GM10847 (cell line): ENCODE measurements around the gene KHDC4.

ENCODE experiments used
- POLR2A ChIP-seq: IDR thresholded peaks from 2 replicates; pipeline ENCODE4 v1.6.1; 2011; ENCODE audit not compliant: insufficient read length; ENCODE audit errors: extremely low read depth

KHDC4 gene

DNA sequence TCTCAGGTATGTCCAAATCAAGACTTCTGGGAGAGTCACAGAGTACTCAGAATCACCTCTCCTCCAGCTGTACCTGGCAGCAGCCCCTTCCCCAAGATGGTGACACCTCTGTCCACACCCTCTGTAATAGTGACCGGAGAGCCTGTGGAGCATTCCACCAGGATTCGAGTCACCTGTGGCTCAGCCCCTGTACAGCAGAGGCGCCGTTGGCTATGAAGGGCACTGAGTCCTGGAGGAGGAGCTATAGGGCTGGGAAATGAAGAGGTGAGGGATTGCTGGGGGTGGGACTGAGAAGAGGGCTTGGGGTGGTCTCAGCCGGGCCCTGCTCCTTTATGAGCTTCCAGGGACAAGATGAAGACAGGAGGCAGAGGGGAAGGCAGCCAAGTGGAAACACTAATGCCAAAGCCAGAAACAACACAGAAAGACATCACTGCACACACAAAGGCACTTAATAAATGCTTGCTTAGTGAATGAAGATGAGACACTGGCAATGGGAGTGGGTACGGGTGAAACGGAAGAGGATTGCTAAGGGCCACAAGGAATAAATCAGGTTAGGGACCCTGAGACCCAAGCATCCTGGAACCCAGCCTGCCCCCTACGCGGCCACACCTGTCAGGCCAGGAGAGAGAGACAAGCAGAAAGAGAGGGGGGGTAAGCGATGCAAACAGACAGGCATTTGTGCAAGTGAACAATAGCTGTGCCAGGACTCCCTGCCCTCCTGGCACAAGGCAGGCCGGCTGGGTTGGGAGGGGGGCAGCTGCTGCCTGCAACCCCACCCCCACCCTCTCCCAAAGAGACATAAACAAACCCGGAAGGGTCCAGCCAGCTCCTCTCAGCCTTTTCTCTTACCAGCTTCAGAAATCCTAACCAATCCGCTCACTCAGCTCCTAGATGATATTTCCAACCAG, 40.2 kb upstream of the KHDC4 start:
- TF ChIP-seq POLR2A = no peak

DNA sequence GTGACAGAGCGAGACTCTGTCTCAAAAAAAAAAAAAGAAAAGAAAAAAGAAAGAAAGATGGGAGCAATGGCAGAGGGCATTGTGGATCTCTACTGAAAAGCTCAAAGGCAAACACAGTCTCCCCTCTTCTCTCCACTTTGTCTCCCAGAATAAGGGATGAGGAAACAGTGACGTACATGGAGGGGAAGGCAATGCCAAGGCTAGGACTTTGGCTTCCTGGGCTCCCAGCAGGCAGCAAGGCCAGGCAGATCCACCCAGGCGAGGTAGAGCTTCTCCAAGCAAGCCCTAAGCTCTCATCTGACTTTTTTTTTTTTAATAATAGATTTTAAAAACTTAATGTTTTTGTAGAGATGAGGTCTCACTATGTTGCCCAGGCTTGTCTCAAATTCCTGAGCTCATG, 39.5 kb upstream of the KHDC4 start:
- TF ChIP-seq POLR2A = no peak

DNA sequence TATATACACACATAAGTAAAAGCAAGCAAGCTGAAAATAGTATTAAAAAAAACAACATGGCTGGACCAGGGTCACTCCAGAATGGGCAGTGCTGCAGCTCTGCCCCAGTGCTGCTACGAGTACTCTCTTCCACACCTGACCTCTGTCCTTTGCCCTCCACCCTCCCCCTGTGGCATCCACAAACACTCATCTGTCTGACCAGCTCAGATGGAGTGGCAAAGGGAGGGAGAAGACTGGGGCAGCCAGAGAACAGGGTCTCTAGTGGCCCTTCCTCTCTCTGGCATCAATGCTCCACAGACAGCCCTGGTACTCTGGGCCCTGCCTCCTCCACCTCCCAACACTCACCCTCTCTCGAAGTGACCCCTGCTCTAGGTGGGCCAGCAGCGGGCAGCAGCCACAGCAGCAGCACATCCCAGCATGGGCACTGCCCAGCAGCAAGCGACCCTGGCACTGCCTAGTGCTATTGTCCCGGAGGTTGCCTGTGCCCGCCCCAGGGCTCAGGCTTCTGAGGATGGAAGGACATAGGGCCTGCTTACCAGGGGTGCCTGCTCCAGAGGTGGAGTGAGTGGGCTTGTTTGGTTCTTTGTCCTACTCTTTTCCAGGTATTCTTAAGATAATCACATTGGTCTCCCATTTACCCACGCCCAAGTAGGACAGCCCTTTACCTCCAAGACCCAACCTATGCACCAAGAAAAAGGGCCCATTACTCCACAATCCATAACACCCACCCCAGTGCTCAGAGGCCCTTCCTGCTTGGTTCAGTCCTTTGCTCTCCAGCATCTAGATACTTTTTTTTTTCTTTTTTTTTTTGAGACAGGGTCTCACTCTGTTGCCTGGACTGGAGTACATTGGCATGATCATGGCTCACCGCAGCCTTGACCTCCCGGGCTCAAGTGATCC, 37.9 kb upstream of the KHDC4 start:
- TF ChIP-seq POLR2A = no peak

DNA sequence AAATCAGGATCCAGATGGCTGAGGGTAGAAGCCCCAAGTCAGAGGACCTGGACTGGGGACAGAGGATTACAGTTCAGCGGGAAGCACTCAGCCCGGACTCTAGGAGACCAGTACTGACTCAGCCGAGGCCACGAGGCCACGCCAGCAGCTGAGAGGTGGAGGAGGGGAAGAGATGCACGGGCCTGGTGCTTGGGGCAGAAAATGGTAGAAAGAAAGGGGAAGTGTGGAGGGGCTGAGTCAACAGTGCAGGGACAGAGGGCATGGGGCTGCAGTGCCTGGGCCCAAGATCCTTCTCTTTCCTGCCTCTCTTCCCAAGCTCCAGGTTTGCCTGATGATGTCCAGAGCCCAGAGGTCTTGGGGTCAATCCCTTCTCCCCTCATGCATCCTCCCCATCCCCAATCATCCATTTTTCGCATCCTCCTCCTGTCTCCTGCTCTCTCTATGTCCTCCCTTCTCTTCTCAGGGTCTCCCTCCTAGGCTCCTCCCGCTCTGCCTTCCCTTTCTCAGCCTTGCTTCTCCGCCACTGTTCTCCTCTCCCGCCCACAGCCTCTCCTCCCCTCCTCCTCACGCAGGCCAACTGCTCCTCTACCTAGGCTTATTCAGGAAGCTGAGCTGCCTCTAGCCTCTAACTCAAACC, 36.4 kb upstream of the KHDC4 start:
- no peak for TF ChIP-seq POLR2A

DNA sequence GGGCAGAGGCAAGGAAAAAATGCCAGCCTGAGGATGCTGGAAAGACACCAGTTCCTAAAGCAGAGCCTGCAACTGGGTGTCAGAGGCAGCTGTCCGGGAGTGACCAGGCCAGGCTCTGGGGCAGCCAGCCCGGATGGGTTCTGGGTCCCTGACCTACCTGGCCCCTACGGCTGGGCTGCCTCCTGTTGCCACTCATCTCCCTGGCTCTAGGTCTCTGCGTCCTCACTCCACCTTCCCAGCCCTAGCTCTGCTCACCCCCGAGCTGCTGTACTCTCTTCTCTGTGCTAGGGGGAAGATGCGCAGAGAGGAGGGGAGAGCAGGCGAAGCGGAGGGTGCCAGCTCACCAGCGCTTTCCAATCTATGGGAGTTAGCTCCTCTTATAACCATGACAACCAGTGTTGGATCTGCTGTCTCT, 35.2 kb upstream of the KHDC4 start:
- TF ChIP-seq POLR2A = no peak

DNA sequence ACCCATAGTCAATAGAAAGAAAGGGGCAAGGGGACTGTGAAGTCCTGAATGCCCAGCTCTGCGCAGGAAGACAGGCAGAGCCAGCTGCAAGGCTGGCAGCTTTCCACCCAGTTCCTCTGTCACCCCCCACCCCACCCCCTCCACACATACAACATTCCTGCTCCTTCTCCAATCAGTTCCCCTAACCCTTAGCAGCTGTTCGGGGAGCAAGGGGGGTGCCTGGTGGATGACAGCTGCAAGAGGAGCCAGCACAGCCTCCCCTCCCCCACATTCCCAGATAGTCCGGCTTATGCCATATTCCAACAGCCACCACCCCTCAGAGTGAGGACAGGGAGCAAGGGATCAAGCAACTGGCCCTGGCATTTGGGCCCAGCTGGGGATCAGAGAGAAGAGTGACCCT, 34.5 kb upstream of the KHDC4 start:
- TF ChIP-seq POLR2A = no peak

DNA sequence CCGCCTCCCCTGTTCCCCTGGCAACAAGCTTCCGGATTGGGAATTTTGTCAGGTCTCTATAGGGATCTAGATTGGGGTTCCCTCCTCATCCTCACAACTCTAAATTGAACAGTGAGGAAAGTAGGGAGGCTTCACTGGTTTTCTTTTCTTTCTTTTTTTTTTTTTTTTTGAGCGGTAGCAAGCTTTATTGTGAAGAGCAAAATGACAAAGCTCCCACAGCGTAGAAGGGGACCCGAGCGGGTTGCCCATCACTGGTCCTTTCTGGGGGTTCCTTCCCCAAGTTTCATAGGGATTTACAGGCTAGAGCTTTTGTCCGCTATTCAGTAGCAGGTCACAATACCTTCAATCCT, 33.8 kb upstream of the KHDC4 start:
- TF ChIP-seq POLR2A = no peak

DNA sequence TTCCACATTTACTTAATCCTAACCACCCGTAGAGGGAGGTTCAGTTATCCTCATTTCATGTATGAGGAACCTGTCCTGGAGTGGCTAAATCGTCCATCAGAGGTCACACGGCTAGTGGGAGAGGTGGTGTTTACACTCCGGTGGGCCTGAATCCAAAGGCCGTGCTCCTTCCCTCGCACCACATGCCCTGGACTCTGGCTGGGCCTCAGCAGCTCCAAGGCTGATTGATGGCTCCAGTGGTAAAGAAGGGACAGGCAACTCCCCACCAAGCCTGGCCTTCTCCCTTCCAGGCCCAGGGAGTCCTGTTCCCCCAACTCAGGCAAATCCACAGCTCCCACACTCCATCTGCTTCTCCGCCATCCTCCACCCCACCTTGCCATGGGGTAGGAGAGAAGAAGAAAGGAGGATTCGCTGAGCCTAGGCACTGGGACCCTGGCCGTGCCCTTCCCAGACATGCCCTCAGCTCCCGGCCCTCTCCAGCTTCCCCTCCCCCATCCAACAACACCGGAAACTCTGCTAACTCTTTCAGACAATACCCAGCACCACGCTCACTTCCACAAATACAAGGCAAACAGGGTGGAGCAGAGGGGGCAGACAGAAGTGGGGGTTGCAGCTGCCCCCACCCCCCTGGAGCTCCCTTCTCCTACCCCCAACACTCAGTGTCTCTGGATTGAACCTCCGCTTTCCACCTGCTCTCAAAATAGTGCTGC, 33.3 kb upstream of the KHDC4 start:
- TF ChIP-seq POLR2A = no peak

DNA sequence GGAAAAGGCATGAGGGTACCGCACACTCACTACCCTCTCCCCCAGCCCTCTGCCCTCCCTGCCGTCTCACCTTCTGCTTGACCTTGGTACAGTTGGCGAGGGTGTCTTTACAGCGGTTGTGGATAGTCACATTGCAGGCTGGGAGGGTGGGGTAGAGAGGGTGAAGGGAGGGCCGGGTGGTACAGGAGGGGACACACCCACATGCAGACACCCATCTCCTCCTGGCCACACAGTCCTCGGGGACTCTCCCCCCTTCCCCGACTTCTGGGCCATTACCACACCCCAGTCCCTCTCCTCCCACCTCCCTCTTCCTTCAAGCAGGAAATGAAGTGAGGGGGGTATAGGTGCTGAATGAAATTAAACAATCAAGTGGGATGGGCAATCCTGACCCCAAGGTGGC, 32.5 kb upstream of the KHDC4 start:
- TF ChIP-seq POLR2A = no peak

DNA sequence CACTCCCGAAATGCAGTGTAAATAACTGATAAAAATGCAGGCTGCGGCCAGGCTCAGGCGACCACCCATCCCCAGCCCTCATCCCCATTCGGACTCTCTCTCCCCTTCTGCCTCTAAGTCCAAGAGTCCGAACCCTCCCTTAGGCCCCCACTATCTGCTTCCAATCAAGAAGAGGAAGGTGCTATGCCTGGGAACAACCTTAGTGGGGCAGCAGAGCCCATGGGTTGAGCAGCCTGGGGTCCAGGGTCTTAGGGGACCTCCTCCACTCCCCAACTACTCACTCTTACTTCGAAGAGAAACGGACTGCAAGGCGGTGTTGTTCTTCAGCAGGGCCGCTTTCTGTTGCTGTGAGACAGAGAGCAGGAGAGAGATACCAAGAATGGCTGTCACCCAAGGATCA, 31.9 kb upstream of the KHDC4 start:
- TF ChIP-seq POLR2A = no peak

DNA sequence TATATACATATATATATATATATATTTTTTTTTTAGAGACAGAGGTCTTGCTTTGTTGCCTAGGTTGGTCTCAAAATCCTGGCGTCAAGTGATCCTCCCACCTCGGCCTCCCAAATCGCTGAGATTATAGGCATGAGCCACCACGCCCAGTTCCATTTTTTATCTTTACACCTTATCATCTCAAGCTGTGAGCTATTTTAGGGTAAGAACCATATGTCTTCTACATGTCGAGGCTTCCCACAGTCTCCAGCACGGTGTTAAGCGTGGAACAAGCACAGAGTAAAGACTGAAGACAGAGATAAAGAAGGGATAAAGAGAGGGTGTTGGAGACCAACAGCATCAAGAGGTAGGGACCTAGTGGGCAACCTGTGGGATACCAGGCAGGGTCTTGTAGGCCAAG, 30.0 kb upstream of the KHDC4 start:
- no peak for TF ChIP-seq POLR2A

DNA sequence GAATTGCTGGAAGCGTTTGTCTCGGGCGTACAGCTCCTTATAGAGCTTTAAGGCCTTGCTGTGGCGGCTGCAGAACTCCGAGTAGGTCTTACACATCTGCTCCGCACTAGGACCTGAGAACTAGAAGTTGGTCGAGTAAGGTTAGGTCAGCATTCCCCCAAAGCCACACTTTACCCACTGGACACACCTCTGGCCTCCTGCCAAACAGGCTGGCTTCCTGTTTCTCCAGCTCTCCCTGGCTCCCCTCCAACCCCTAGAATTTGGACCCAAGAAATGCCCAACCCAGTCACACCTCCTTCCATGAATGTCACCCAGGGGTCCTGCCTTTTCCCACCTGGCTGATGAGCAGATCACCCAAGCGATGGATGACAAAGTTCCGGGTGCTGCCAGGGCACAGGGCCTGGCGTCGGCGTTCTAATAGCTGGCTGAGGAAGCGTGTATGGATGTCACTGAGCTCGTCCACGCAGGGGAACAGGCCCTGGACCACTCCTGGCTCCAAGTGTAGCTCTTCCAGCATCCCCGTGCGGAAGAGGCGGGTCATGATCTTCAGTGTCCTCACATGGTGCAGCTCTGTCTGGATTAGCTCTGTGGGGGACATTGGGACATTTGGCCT, 28.5 kb upstream of the KHDC4 start:
- TF ChIP-seq POLR2A = no peak

DNA sequence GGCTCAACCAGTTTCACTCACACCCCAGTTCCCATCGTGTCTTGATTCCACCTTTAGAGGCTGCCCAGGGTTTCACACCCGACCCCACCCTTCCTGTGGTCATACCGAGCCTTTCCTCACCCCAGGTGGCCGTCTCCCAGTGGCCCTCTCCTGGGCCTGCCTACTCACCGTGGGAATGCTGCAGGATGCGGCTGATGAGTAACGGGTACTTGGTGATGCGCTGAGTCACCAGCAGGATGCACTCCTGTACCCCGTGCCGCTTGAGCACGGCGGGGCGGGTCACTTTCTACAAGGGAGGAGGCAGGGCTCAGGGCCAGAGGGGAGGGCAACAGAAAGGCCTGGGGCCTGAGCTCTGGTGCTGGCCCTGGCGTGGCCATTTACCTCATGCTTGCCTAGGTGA, 27.7 kb upstream of the KHDC4 start:
- TF ChIP-seq POLR2A = peak; percentile 9

DNA sequence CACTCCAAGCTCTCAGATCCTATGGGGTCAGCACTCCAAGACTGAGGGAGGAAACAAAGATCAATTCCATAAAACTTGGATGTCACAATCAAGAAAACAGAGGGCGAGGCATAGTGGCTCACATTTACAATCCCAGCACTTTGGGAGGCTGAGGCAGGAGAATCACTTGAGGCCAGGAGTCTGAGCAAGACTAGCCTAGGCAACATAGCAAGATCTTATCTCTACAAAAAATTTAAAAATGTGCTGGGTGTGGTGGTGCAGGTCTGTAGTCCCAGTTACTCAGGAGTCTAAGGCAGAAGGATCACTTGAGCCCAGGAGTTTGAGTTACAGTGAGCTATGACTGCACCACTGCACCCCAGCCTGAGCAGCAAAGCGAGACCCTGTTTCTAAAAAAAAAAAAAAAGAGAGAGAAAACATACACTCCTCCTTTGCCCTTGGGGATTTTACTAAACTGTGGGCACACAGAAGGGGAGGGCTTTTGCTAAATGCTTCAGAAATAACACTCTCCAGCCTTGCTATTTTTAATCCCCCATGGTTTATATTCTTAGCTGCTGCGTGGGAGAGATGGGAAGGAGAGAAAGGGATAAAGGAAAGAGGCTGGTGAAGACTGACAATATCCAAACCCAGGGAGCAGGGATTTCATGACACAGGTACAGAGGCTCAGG, 26.0 kb upstream of the KHDC4 start:
- TF ChIP-seq POLR2A = no peak
